SU-DHL-6 (cell line): ENCODE data around the gene CADM1.

Experiments used
- CTCF ChIP-seq: fragments of 200-600 bp; sonication (generic); IDR thresholded peaks from one replicate; pipeline ENCODE4 v1.5.1; 2017; ENCODE audit warnings: antibody characterized with exemption, mild to moderate bottlenecking, low read length, moderate library complexity; ENCODE audit not compliant: insufficient read depth, poor library complexity, severe bottlenecking
- EZH2phosphoT487 ChIP-seq: fragments of 200-600 bp; sonication (generic), shearing (Covaris generic); conservative IDR thresholded peaks from 2 replicates; pipeline ENCODE4 v1.6.1; 2018; ENCODE audit warnings: mild to moderate bottlenecking, antibody characterized with exemption, low read length, moderate library complexity, mixed read lengths

- TF ChIP-seq EZH2phosphoT487 (no peak), CTCF (no peak)
Measured at GRCh38 chr11:115207916-115208315, 296.3 kb downstream of the CADM1 start.
